NT2/D1 (cell line): ENCODE measurements around the gene PROCR.
"Not testable (repeated sequence)": the region's sequence is repeated elsewhere in the genome, so short reads cannot be mapped to it uniquely, and the experiment has no call there.

ENCODE experiments used
- DNase-seq: peaks from one replicate; pipeline ENCODE4 v3.0.0-alpha.2; 2011; ENCODE audit warnings: low read depth, low spot score
- H3K27me3 ChIP-seq: 2 replicates; pipeline ENCODE4 v1.6.0; 2011; ENCODE audit warnings: mild to moderate bottlenecking; ENCODE audit not compliant: insufficient read length, insufficient read depth
- H3K36me3 ChIP-seq: 2 replicates; pipeline ENCODE4 v1.6.1; 2011; ENCODE audit warnings: mild to moderate bottlenecking, low read length, mixed read lengths; ENCODE audit not compliant: insufficient read depth, insufficient read length
- H3K4me1 ChIP-seq: 2 replicates; pipeline ENCODE4 v1.5.1; 2011; ENCODE audit not compliant: insufficient read depth, insufficient read length
- H3K4me3 ChIP-seq: 2 replicates; pipeline ENCODE4 v1.5.1; 2011; ENCODE audit warnings: low read depth; ENCODE audit not compliant: insufficient read length
- H3K9ac ChIP-seq: 2 replicates; pipeline ENCODE4 v1.6.0; 2011; ENCODE audit warnings: low read depth; ENCODE audit not compliant: insufficient read length
- H3K9me3 ChIP-seq: 2 replicates; pipeline ENCODE4 v1.5.1; 2011; ENCODE audit warnings: mild to moderate bottlenecking, low read length; ENCODE audit not compliant: insufficient read depth
- SUZ12 ChIP-seq: IDR thresholded peaks from 2 replicates; pipeline ENCODE4 v1.6.1; 2011; ENCODE audit not compliant: insufficient read length, insufficient read depth; ENCODE audit errors: extremely low read depth
- YY1 ChIP-seq: IDR thresholded peaks from 2 replicates; pipeline ENCODE4 v1.6.1; 2011; ENCODE audit not compliant: insufficient read length, insufficient read depth
- ZNF274 ChIP-seq: IDR thresholded peaks from 2 replicates; pipeline ENCODE4 v1.6.1; 2011; ENCODE audit warnings: mild to moderate bottlenecking, low read depth, low read length

PROCR gene

GRCh38 chr20:35190556-35190955 lies 18.7 kb downstream of the PROCR start:
- H3K36me3 ChIP-seq = no peaks in the 10 kb centered on the region
- TF ChIP-seq YY1 (no peak), ZNF274 (no peak), SUZ12 (no peak)
- H3K9ac ChIP-seq = no peak overlapping the region
- H3K27me3 ChIP-seq = no peaks in the 10 kb centered on the region
- H3K4me3 ChIP-seq = no peak overlapping the region
- DNase-seq = no peak
- no peaks in the 10 kb centered on the region for H3K9me3 ChIP-seq
- H3K4me1 ChIP-seq = no peaks in the 10 kb centered on the region

- no peak for DNase-seq
- no peaks in the 10 kb centered on the region for H3K36me3 ChIP-seq
- H3K4me1 ChIP-seq = no peaks in the 10 kb centered on the region
- TF ChIP-seq SUZ12 (no peak), YY1 (no peak), ZNF274 (no peak)
- peaks cover 8% of the 10 kb centered on the region for H3K9me3 ChIP-seq
- H3K4me3 ChIP-seq = no peak overlapping the region
- H3K27me3 ChIP-seq = no peaks in the 10 kb centered on the region
- H3K9ac ChIP-seq = no peak overlapping the region
Measured at GRCh38 chr20:35191419-35192117, 19.7 kb downstream of the PROCR start.

GRCh38 chr20:35192118-35192872 lies 20.4 kb downstream of the PROCR start:
- DNase-seq = no peak
- Histone ChIP-seq H3K9ac (no peak overlapping the region), H3K4me1 (no peaks in the 10 kb centered on the region), H3K27me3 (no peaks in the 10 kb centered on the region), H3K9me3 (peaks cover 16% of the 10 kb centered on the region), H3K4me3 (no peak overlapping the region), H3K36me3 (no peaks in the 10 kb centered on the region)
- TF ChIP-seq YY1 = no peak
- no peak for TF ChIP-seq ZNF274
- TF ChIP-seq SUZ12 = no peak

GRCh38 chr20:35193031-35193791 lies 21.3 kb downstream of the PROCR start:
- not testable (repeated sequence) for H3K4me1 ChIP-seq, H3K9ac ChIP-seq, DNase-seq, H3K4me3 ChIP-seq, H3K27me3 ChIP-seq, H3K36me3 ChIP-seq
- peaks cover 18% of the 10 kb centered on the region for H3K9me3 ChIP-seq

- no peak overlapping the region for H3K9ac ChIP-seq
- no peaks in the 10 kb centered on the region for H3K27me3 ChIP-seq
- TF ChIP-seq SUZ12 (no peak), ZNF274 (no peak), YY1 (no peak)
- no peaks in the 10 kb centered on the region for H3K36me3 ChIP-seq
- no peaks in the 10 kb centered on the region for H3K4me1 ChIP-seq
- DNase-seq = no peak
- H3K4me3 ChIP-seq = no peak overlapping the region
- peaks cover 34% of the 10 kb centered on the region for H3K9me3 ChIP-seq
Measured at GRCh38 chr20:35196313-35196712, 24.4 kb downstream of the PROCR start.

- no peak for DNase-seq
- Histone ChIP-seq H3K4me1 (no peaks in the 10 kb centered on the region), H3K4me3 (no peak overlapping the region), H3K36me3 (no peaks in the 10 kb centered on the region), H3K9me3 (peaks cover 34% of the 10 kb centered on the region), H3K9ac (no peak overlapping the region), H3K27me3 (no peaks in the 10 kb centered on the region)
- TF ChIP-seq YY1 (no peak), ZNF274 (no peak), SUZ12 (no peak)
Measured at GRCh38 chr20:35199740-35200139, 27.9 kb downstream of the PROCR start.

GRCh38 chr20:35200267-35200666 lies 28.4 kb downstream of the PROCR start:
- H3K9ac ChIP-seq = no peak overlapping the region
- DNase-seq = no peak
- H3K4me3 ChIP-seq = no peak overlapping the region
- no peaks in the 10 kb centered on the region for H3K36me3 ChIP-seq
- no peaks in the 10 kb centered on the region for H3K4me1 ChIP-seq
- TF ChIP-seq SUZ12 (no peak), YY1 (no peak), ZNF274 (no peak)
- peaks cover 34% of the 10 kb centered on the region for H3K9me3 ChIP-seq
- no peaks in the 10 kb centered on the region for H3K27me3 ChIP-seq

- not testable (repeated sequence) for H3K4me1 ChIP-seq, H3K9ac ChIP-seq, H3K4me3 ChIP-seq, DNase-seq, H3K27me3 ChIP-seq, H3K36me3 ChIP-seq
- H3K9me3 ChIP-seq = peaks cover 26% of the 10 kb centered on the region
Measured at GRCh38 chr20:35201467-35201866, 29.6 kb downstream of the PROCR start.
